PC-3 (cell line): ENCODE measurements around the gene BMP2K. TPM values are rescaled to one million over a fixed set of nuclear protein-coding genes. Genes with fewer than 3 reads are reported as not detected.
"Not testable (repeated sequence)": the region's sequence is repeated elsewhere in the genome, so short reads cannot be mapped to it uniquely, and the experiment has no call there.

ENCODE experiments used
- ATAC-seq: fragments of 200-7000 bp; cut with Tn5 transposase; 2 replicates; pipeline ENCODE4 v1.9.1; 2020; ENCODE audit warnings: mild to moderate bottlenecking, moderate library complexity
- BruUV-seq: library from RNA; stranded (reverse); fragments of 400-500 nt; replicated peaks from 2 replicates; lab custom pipeline; 2021; lab: Mats Ljungman, UMichigan
- CTCF ChIA-PET: fragments of 300-600 bp; sonication (Branson Sonifier 250); formaldehyde crosslinking; loops from one replicate; lab custom pipeline; 2022; ENCODE audit warnings: antibody characterized with exemption; lab: Charles Lee
- POLR2A ChIA-PET: fragments of 300-600 bp; sonication (Branson Sonifier 250); formaldehyde crosslinking; loops from one replicate; lab custom pipeline; 2022; ENCODE audit warnings: antibody characterized with exemption; ENCODE audit not compliant: unreplicated experiment; lab: Charles Lee
- DNase-seq: peaks from one replicate; pipeline ENCODE4 v3.0.0-alpha.2; 2015
- H2AFZ ChIP-seq: fragments of 300-600 bp; sonication (generic); 2 replicates; pipeline ENCODE4 v1.6.0; 2016; ENCODE audit warnings: antibody characterized with exemption, low read length
- H3F3A ChIP-seq: fragments of 300-600 bp; sonication (generic); one replicate; pipeline ENCODE4 v1.6.0; 2017; ENCODE audit warnings: antibody characterized with exemption, low read length, control low read depth, mild to moderate bottlenecking; ENCODE audit not compliant: unreplicated experiment
- H3K27ac ChIP-seq: fragments of 300-600 bp; sonication (generic); 2 replicates; pipeline ENCODE4 v1.5.1; 2016; ENCODE audit warnings: mild to moderate bottlenecking, low read length
- H3K27me3 ChIP-seq: fragments of 300-600 bp; sonication (generic); 2 replicates; pipeline ENCODE4 v1.6.1; 2016; ENCODE audit warnings: low read length, mixed read lengths
- H3K36me3 ChIP-seq: fragments of 300-600 bp; sonication (generic); 2 replicates; pipeline ENCODE4 v1.6.1; 2016; ENCODE audit warnings: low read depth, mixed run types, low read length, mixed read lengths
- H3K4me1 ChIP-seq: fragments of 300-600 bp; sonication (generic); 2 replicates; pipeline ENCODE4 v1.5.1; 2016; ENCODE audit warnings: low read length; ENCODE audit not compliant: insufficient read depth
- H3K4me2 ChIP-seq: fragments of 300-600 bp; sonication (generic); 2 replicates; pipeline ENCODE4 v1.6.0; 2016; ENCODE audit warnings: low read length
- H3K4me3 ChIP-seq: fragments of 300-600 bp; sonication (generic); 2 replicates; pipeline ENCODE4 v1.5.1; 2016; ENCODE audit warnings: mild to moderate bottlenecking, low read length, mixed read lengths
- H3K79me2 ChIP-seq: fragments of 300-600 bp; sonication (generic); 2 replicates; pipeline ENCODE4 v1.6.1; 2017; ENCODE audit warnings: low read length, mixed read lengths
- H3K9ac ChIP-seq: fragments of 300-600 bp; sonication (generic); 2 replicates; pipeline ENCODE4 v1.6.0; 2016; ENCODE audit warnings: mild to moderate bottlenecking, low read length
- H3K9me2 ChIP-seq: fragments of 300-600 bp; sonication (generic); replicated peaks from 2 replicates; pipeline ENCODE4 v1.6.1; 2016; ENCODE audit warnings: mixed run types, low read length, mixed read lengths
- H3K9me3 ChIP-seq: fragments of 300-600 bp; sonication (generic); 2 replicates; pipeline ENCODE4 v1.6.1; 2016; ENCODE audit warnings: low read length, mixed read lengths
- H4K20me1 ChIP-seq: fragments of 300-600 bp; sonication (generic); 2 replicates; pipeline ENCODE4 v1.6.1; 2016; ENCODE audit warnings: low read length, mixed read lengths
- EZH2 ChIP-seq: fragments of 300-600 bp; sonication (generic); IDR thresholded peaks from one replicate; pipeline ENCODE4 v1.6.1; 2017; ENCODE audit warnings: antibody characterized with exemption, mild to moderate bottlenecking, low read length; ENCODE audit not compliant: unreplicated experiment
- EZH2phosphoT487 ChIP-seq: fragments of 300-600 bp; sonication (generic); IDR thresholded peaks from 2 replicates; pipeline ENCODE4 v1.6.1; 2018; ENCODE audit warnings: mild to moderate bottlenecking, antibody characterized with exemption, low read length, borderline replicate concordance
- intact Hi-C: fragments of 100-400 bp; cut with micrococcal nuclease; formaldehyde crosslinking; loops from 2 replicates; pipeline ENCODE4 v1.9.0; 2023
- total RNA-seq: library from RNA; depleted of rRNA; stranded (reverse); fragments of >200 nt; gene quantifications from 2 replicates; pipeline ENCODE4 v1.2.3, GENCODE V29; 2014
- TF ChIP-seq, protein P1 (sequence below): fragments of 300-600 bp; sonication (generic); conservative IDR thresholded peaks from 2 replicates; pipeline ENCODE4 v1.5.1; 2017; ENCODE audit warnings: antibody characterized with exemption, low read depth, mild to moderate bottlenecking, low read length

Gene BMP2K
- total RNA-seq, 1 experiment from 2014 or later = 24.5 TPM

GRCh38 chr4:78829296-78829695 is 53.1 kb downstream of the BMP2K start:
- H3K27ac ChIP-seq = no peak overlapping the region
- ATAC-seq (no peak), DNase-seq (no peak)
- BruUV-seq = no TSS peak
- no peaks in the 10 kb centered on the region for H4K20me1 ChIP-seq
- POLR2A ChIA-PET = no interaction called here
- no peak overlapping the region for H2AFZ ChIP-seq
- H3K4me3 ChIP-seq = no peak overlapping the region
- no peaks in the 10 kb centered on the region for H3K79me2 ChIP-seq
- no peaks in the 10 kb centered on the region for H3K36me3 ChIP-seq
- H3F3A ChIP-seq = no peaks in the 10 kb centered on the region
- H3K9me2 ChIP-seq = no peaks in the 10 kb centered on the region
- CTCF ChIA-PET = no interaction called here
- no peaks in the 10 kb centered on the region for H3K27me3 ChIP-seq
- no peak overlapping the region for H3K9ac ChIP-seq
- no peaks in the 10 kb centered on the region for H3K9me3 ChIP-seq
- no peak overlapping the region for H3K4me2 ChIP-seq
- no peak for TF ChIP-seq EZH2
- TF ChIP-seq, protein P1, sequence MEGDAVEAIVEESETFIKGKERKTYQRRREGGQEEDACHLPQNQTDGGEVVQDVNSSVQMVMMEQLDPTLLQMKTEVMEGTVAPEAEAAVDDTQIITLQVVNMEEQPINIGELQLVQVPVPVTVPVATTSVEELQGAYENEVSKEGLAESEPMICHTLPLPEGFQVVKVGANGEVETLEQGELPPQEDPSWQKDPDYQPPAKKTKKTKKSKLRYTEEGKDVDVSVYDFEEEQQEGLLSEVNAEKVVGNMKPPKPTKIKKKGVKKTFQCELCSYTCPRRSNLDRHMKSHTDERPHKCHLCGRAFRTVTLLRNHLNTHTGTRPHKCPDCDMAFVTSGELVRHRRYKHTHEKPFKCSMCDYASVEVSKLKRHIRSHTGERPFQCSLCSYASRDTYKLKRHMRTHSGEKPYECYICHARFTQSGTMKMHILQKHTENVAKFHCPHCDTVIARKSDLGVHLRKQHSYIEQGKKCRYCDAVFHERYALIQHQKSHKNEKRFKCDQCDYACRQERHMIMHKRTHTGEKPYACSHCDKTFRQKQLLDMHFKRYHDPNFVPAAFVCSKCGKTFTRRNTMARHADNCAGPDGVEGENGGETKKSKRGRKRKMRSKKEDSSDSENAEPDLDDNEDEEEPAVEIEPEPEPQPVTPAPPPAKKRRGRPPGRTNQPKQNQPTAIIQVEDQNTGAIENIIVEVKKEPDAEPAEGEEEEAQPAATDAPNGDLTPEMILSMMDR = no peak
- TF ChIP-seq EZH2phosphoT487 = no peak
- intact Hi-C loops = no loop called here
- H3K4me1 ChIP-seq = no peaks in the 10 kb centered on the region

DNA sequence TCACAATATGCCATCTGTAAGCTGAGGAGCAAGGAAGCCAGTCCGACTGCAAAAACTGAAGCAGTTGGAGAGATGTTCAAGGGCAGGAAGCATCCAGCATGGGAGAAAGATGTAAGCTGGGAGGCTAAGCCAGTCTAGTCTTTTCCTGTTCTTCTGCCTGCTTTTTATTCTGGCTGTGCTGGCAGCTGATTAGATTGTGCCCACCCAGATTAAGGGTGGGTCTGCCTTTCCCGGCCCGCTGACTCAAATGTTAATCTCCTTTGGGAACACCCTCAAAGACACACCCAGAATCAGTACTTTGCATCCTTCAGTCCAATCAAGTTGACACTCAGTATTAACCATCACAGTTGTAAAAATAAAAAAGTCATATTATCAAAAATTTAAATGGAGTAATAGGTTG is 63.5 kb downstream of the BMP2K start:
- H3K9me2 ChIP-seq, intact Hi-C loops, H3K27me3 ChIP-seq, H3K36me3 ChIP-seq, POLR2A ChIA-PET, H3K27ac ChIP-seq, H3K79me2 ChIP-seq, ATAC-seq, H3K4me1 ChIP-seq, H3K4me3 ChIP-seq, H3K9me3 ChIP-seq, H3K9ac ChIP-seq, H4K20me1 ChIP-seq, BruUV-seq, H3F3A ChIP-seq, H3K4me2 ChIP-seq, CTCF ChIA-PET, H2AFZ ChIP-seq, DNase-seq: not testable (repeated sequence)

DNA sequence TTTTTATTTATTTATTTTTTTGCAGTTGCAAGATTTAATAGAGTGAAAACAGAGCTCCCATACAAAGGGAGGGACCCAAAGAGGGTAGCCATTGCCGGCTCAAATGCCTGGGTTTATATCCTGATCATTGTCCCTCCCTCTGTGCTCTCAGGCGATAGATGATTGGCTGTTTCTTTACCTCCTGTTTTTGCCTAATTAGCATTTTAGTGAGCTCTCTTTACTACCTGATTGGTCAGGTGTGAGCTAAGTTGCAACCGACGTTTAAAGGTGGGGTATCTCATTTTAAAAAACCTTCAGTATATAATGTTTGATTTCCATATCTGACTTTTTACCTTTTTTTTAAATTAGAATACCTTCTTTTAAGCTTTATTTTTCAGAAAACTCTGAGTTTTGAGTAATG is 64.1 kb downstream of the BMP2K start:
- H3K4me1 ChIP-seq, H3K27me3 ChIP-seq, H3K9me2 ChIP-seq, BruUV-seq, intact Hi-C loops, H3K27ac ChIP-seq, CTCF ChIA-PET, H3K79me2 ChIP-seq, ATAC-seq, H2AFZ ChIP-seq, H3K4me2 ChIP-seq, DNase-seq, H4K20me1 ChIP-seq, POLR2A ChIA-PET, H3K4me3 ChIP-seq, H3F3A ChIP-seq, H3K9ac ChIP-seq, H3K9me3 ChIP-seq, H3K36me3 ChIP-seq: not testable (repeated sequence)

DNA sequence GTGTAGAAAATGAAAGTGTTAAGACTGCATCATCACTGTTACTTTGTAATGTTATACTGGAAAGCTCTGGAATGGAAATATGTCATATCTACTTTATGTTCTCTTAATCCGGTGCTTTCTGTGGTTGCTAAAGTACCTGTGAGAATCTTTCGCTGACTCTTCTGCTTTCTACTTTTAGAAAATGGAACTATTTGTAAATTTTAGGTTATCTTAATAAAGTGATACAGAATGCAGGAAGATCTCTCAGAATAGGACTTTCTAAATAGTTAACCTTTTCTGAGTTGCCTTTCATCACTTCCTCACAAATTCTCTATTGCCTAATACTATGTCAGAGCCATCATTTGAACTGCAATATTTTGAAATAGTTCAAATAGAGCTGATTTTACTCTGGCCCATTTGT is 69.3 kb downstream of the BMP2K start:
- Histone ChIP-seq H3K9me3 (no peaks in the 10 kb centered on the region), H3K4me1 (no peaks in the 10 kb centered on the region), H2AFZ (no peak overlapping the region), H3K79me2 (no peaks in the 10 kb centered on the region), H3K9ac (no peak overlapping the region), H3K4me2 (no peak overlapping the region), H3K36me3 (no peaks in the 10 kb centered on the region), H3K9me2 (no peaks in the 10 kb centered on the region), H4K20me1 (no peaks in the 10 kb centered on the region), H3K27ac (no peak overlapping the region), H3K27me3 (no peaks in the 10 kb centered on the region), H3K4me3 (no peak overlapping the region), H3F3A (no peaks in the 10 kb centered on the region)
- ChIA-PET CTCF (no interaction called here), POLR2A (no interaction called here)
- DNase-seq = no peak
- BruUV-seq = no TSS peak
- intact Hi-C loops = no loop called here
- no peak for TF ChIP-seq EZH2phosphoT487
- TF ChIP-seq EZH2 = no peak
- TF ChIP-seq, protein P1 = no peak
- no peak for ATAC-seq
